ENCODE measurements around the gene PRRG2. TPM values are rescaled to one million over a fixed set of nuclear protein-coding genes. Genes with fewer than 3 reads are reported as not detected.
"Not testable (repeated sequence)": the region's sequence is repeated elsewhere in the genome, so short reads cannot be mapped to it uniquely, and the experiment has no call there.

PRRG2 gene
- total RNA-seq, 1 donor, result 1.4 TPM

- Histone ChIP-seq H3K27me3 (ENCODE audit: insufficient read depth, low read length) (no peaks in the 10 kb centered on the region), H3K4me1 (ENCODE audit: insufficient read depth, low read length) (no peaks in the 10 kb centered on the region), H3K9me3 (ENCODE audit: low read depth, low read length) (no peaks in the 10 kb centered on the region), H3K4me3 (ENCODE audit: low read length) (no peak overlapping the region)
Observed at GRCh38 chr19:49631610-49632192, 50.6 kb downstream of the PRRG2 start.

GRCh38 chr19:49632576-49632975, 51.5 kb downstream of the PRRG2 start:
- no peaks in the 10 kb centered on the region for H3K27me3 ChIP-seq (ENCODE audit: insufficient read depth, low read length)
- no peaks in the 10 kb centered on the region for H3K4me1 ChIP-seq (ENCODE audit: insufficient read depth, low read length)
- no peaks in the 10 kb centered on the region for H3K9me3 ChIP-seq (ENCODE audit: low read depth, low read length)
- H3K4me3 ChIP-seq (ENCODE audit: low read length), result no peak overlapping the region

DNA sequence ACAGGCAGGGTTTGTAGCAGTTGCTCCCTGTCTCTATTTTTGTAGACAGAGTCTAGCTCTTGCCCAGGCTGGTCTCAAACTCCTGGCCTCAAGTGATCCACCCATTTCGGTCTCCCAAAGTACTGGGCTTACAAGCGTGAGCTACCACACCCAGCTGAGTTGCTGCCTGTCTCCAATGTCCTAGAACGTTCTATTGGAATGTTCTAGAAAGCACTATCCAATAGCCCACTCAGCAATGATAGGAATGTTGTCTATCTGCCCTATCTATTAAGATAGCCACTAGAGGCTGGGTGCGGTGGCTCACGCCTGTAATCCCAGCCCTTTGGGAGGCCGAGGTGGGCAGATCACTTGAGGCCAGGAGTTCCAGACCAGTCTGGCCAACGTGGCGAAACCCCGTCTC, 52.2 kb downstream of the PRRG2 start:
- H3K9me3 ChIP-seq (ENCODE audit: low read depth, low read length); H3K27me3 ChIP-seq (ENCODE audit: insufficient read depth, low read length); H3K4me1 ChIP-seq (ENCODE audit: insufficient read depth, low read length); H3K4me3 ChIP-seq (ENCODE audit: low read length): not testable (repeated sequence)

DNA sequence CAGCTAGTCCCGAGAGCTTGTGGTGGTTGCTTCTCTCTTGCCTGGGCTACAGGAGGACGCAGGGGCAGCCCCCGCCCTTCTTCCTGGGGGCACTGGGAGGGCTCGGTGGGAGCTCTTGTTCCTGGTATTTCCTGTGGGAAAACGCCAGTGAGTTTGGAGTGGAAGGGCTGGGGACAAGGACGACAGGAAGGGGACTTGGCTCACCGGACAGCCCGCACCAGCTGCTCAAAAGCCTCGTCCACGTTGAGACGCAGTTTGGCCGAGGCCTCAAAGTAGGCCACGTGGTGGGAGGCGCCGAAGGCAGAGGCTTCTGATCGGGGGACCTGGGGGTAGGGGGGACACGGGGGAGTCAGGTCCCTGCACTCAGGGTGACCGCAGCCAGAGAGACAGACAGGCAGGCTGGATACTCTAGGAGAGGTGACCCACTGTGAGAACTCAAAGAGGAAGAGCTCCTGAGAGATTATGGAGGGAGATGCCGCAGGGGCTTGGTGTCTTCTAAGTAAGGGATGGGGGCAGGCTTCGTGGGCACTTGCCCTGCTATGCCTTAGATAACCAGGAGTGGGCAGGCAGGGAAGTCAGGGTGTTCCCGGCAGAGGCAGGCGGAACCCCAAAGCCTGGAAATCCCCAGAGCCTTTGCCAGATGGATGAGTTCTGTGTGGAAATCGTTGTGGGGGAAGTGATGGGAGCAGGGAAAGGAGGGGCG, 54.6 kb downstream of the PRRG2 start:
- Histone ChIP-seq H3K9me3 (ENCODE audit: low read depth, low read length) (no peaks in the 10 kb centered on the region), H3K27me3 (ENCODE audit: insufficient read depth, low read length) (no peaks in the 10 kb centered on the region), H3K4me1 (ENCODE audit: insufficient read depth, low read length) (peaks cover 23% of the 10 kb centered on the region), H3K4me3 (ENCODE audit: low read length) (no peak overlapping the region)

GRCh38 chr19:49636233-49636932, 55.3 kb downstream of the PRRG2 start:
- H3K9me3 ChIP-seq (ENCODE audit: low read depth, low read length), result no peaks in the 10 kb centered on the region
- no peak overlapping the region for H3K4me3 ChIP-seq (ENCODE audit: low read length)
- H3K27me3 ChIP-seq (ENCODE audit: insufficient read depth, low read length), result no peaks in the 10 kb centered on the region
- peaks cover 30% of the 10 kb centered on the region for H3K4me1 ChIP-seq (ENCODE audit: insufficient read depth, low read length)

- H3K4me3 ChIP-seq (ENCODE audit: low read length), result no peak overlapping the region
- H3K9me3 ChIP-seq (ENCODE audit: low read depth, low read length), result no peaks in the 10 kb centered on the region
- peaks cover 40% of the 10 kb centered on the region for H3K4me1 ChIP-seq (ENCODE audit: insufficient read depth, low read length)
- no peaks in the 10 kb centered on the region for H3K27me3 ChIP-seq (ENCODE audit: insufficient read depth, low read length)
Observed at GRCh38 chr19:49637821-49638738, 57.0 kb downstream of the PRRG2 start.

- Histone ChIP-seq H3K4me3 (ENCODE audit: low read length) (peak overlapping the region; percentile 44), H3K4me1 (ENCODE audit: insufficient read depth, low read length) (peaks cover 53% of the 10 kb centered on the region), H3K9me3 (ENCODE audit: low read depth, low read length) (no peaks in the 10 kb centered on the region), H3K27me3 (ENCODE audit: insufficient read depth, low read length) (no peaks in the 10 kb centered on the region)
Observed at GRCh38 chr19:49639401-49640112, 58.4 kb downstream of the PRRG2 start.

DNA sequence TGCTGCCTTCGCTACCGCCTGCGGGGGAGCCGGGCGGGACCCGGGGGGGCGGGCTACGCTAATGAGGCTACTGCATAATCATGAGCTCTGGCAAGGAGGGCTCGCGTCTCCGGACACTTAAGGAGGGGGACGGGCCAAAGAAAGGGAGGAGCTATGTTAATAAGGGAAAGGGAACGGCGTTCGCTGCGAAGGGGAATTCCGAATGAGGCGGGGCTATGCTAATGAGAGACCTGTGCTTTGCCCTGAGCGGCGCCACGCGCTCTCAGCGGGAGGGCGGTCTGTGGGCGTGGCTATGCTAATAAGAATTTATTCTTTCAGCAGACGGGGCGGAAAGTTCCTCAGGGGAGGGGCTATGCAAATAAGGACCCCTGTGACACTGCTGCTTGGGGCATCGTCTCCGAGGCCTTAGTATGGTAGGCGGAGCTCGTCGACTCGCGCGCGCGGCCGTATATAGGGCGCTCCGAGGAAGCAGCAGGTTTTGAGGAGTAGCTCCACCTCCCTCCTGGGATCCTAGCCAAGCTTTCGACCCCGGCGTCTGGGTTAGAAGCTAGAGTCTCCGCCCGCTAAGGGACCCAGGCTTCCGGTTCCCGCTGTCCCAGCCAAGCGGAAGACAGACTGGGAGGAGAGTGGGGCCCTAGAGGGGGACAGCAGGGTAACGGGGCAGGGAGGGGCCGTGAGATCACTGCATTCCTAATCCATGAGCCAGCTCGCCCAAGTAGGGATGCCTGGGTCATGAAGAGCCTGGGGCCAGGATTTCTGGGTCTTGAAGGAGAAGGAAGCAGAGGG, 59.2 kb downstream of the PRRG2 start, which contains the start of gene RRAS:
Gene RRAS (minus strand): TSS at position 31 of the 786 bp plus-strand sequence. CDS start 45 bp downstream, outside the sequence.
- Histone ChIP-seq H3K9me3 (ENCODE audit: low read depth, low read length) (no peaks in the 10 kb centered on the region), H3K27me3 (ENCODE audit: insufficient read depth, low read length) (no peaks in the 10 kb centered on the region), H3K4me1 (ENCODE audit: insufficient read depth, low read length) (peaks cover 53% of the 10 kb centered on the region), H3K4me3 (ENCODE audit: low read length) (peak within 1 kb of the TSS; percentile 44)

Other genes starting within 250 kb of the PRRG2 start
- gene CD37, start 245.9 kb upstream of the PRRG2 start, total RNA-seq, result 229 TPM
- gene TEAD2, start 218.9 kb upstream of the PRRG2 start, total RNA-seq, result 0.10 TPM
- not detected for gene DKKL1, start 217.4 kb upstream of the PRRG2 start, total RNA-seq
- gene KASH5, start 193.1 kb upstream of the PRRG2 start, total RNA-seq, result not detected
- gene PTH2, start 157.9 kb upstream of the PRRG2 start, total RNA-seq, result not detected
- not detected for gene GFY, start 155.9 kb upstream of the PRRG2 start, total RNA-seq
- gene SLC17A7, start 139.8 kb upstream of the PRRG2 start, total RNA-seq, result not detected
- gene PIH1D1, start 129.5 kb upstream of the PRRG2 start, total RNA-seq, result 45.2 TPM
- gene ALDH16A1, start 128.1 kb upstream of the PRRG2 start, total RNA-seq, result 13.7 TPM
- gene FLT3LG, start 107.1 kb upstream of the PRRG2 start, total RNA-seq, result 49.6 TPM
- gene RPL13A, start 93.7 kb upstream of the PRRG2 start, total RNA-seq, result 4,457 TPM
- 8,046 TPM for gene RPS11, start 84.9 kb upstream of the PRRG2 start, total RNA-seq
- gene FCGRT, start 68.7 kb upstream of the PRRG2 start, total RNA-seq, result 123 TPM
- 1.6 TPM for gene RCN3, start 53.3 kb upstream of the PRRG2 start, total RNA-seq
- 88.6 TPM for gene NOSIP, start 760 bp upstream of the PRRG2 start, total RNA-seq
- 6.4 TPM for gene PRR12, start 9.9 kb downstream of the PRRG2 start, total RNA-seq
- gene RRAS, start 58.8 kb downstream of the PRRG2 start, total RNA-seq, result 8.7 TPM
- 8.9 TPM for gene SCAF1, start 60.9 kb downstream of the PRRG2 start, total RNA-seq
- gene IRF3, start 84.5 kb downstream of the PRRG2 start, total RNA-seq, result 27.2 TPM
- 1.8 TPM for gene BCL2L12, start 84.6 kb downstream of the PRRG2 start, total RNA-seq
- gene PRMT1, start 96.0 kb downstream of the PRRG2 start, total RNA-seq, result 51.1 TPM
- 0.84 TPM for gene ADM5, start 108.3 kb downstream of the PRRG2 start, total RNA-seq
- 0.73 TPM for gene CPT1C, start 109.8 kb downstream of the PRRG2 start, total RNA-seq
- gene TSKS, start 182.0 kb downstream of the PRRG2 start, total RNA-seq, result 0.31 TPM
- 30.2 TPM for gene AP2A1, start 185.7 kb downstream of the PRRG2 start, total RNA-seq
- 4.6 TPM for gene FUZ, start 232.0 kb downstream of the PRRG2 start, total RNA-seq
- 15.1 TPM for gene MED25, start 237.0 kb downstream of the PRRG2 start, total RNA-seq

All from mononuclear cell (primary cell).